CD4-positive, alpha-beta T cell treated with Interleukin-6 for 4 hours (primary cell): ENCODE measurements around the gene LRP10.
A peak's percentile ranks its signal among the peaks of the same experiment; 100 is the strongest.

Experiments
- DNase-seq: peaks from one replicate; pipeline ENCODE4 v3.0.0-alpha.2; 2020; ENCODE audit warnings: mixed read lengths

The LRP10 gene

GRCh38 chr14:22865424-22866405 is 5.8 kb upstream of the LRP10 start:
- DNase-seq: peak; percentile 27

GRCh38 chr14:22866874-22867273 is 4.7 kb upstream of the LRP10 start:
- DNase-seq: no peak

GRCh38 chr14:22870811-22871223 is 723 bp upstream of the LRP10 start:
- no peak for DNase-seq

DNA sequence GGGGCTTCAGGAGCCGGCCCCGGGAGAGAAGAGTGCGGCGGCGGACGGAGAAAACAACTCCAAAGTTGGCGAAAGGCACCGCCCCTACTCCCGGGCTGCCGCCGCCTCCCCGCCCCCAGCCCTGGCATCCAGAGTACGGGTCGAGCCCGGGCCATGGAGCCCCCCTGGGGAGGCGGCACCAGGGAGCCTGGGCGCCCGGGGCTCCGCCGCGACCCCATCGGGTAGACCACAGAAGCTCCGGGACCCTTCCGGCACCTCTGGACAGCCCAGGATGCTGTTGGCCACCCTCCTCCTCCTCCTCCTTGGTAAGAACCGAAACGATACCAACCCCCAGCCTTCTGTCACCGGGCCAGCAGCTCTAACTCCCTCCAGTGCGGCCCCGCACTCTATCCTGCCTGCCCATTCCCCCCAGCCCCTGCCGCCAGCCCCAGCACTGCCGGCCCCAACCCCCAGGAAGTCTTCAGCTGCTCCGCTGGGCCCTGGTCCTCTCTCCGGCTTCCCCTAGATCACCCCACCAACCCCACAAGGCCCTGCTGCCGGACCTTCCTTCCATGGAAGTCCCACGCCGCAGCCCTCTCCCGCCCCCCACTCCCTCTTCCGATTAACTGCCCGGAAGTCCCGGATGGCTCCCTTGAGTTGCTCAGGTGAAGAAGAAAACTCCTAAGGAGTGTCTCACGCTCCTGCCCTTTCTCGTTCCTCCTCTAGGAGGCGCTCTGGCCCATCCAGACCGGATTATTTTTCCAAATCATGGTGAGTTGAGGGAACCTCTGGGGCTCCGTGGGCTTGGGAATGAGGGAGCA is 693 bp downstream of the LRP10 start:
- DNase-seq: peak; percentile 82

DNA sequence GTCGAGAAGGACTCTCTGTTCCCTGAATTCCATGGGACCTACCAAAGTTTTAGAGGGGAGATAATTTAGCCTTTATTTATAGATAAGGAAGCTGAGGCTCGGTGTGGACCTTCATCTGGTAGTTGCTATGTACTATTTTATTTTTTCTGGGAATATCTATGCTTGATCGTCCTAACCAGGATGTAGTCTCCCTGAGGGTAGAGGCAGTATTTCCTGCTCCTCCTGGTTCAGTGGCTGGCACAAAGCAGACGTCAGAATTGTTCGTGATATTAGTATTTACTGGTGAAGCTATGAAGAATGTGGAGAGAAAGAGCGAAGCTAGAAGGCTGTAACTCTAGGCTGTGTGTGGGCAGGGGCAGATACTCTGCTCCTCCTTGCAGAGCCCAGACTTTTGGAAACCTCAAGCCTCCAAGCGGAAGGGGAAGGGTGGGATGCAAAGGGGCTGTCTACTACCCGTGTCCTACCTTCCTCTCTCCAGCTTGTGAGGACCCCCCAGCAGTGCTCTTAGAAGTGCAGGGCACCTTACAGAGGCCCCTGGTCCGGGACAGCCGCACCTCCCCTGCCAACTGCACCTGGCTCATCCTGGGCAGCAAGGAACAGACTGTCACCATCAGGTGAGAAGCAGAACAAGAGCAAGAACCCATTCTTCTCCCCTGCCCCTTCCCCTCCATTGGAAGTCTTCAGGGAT is 1.4 kb downstream of the LRP10 start:
- no peak for DNase-seq

GRCh38 chr14:22875003-22875747 is 3.6 kb downstream of the LRP10 start:
- no peak for DNase-seq

- no peak for DNase-seq
Observed at GRCh38 chr14:22875748-22876319, 4.3 kb downstream of the LRP10 start.

DNA sequence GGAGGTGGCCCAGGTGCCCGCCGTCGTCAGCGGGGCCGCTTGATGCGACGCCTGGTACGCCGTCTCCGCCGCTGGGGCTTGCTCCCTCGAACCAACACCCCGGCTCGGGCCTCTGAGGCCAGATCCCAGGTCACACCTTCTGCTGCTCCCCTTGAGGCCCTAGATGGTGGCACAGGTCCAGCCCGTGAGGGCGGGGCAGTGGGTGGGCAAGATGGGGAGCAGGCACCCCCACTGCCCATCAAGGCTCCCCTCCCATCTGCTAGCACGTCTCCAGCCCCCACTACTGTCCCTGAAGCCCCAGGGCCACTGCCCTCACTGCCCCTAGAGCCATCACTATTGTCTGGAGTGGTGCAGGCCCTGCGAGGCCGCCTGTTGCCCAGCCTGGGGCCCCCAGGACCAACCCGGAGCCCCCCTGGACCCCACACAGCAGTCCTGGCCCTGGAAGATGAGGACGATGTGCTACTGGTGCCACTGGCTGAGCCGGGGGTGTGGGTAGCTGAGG is 5.5 kb downstream of the LRP10 start:
- DNase-seq: no peak

GRCh38 chr14:22878271-22879246 is 7.0 kb downstream of the LRP10 start:
- no peak for DNase-seq

DNA sequence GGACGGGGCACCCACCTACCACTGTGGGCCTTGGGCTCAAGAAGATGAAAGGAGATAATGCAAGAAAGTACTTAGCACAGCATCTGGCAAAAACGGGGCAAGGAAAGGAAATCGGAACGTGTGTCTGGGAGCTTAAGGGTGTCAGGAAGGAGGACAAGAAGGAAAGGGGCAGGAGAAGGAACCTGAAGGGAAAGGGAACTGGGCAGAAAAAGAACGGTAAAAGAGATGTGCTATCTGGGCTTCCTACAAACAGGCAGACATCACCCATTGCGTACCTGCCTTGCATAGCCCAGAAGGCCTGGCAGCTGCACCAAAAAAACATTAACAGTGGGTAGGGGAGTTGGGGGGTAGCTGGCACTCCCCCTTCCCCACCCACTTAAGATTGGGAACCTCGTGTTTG is 10.5 kb downstream of the LRP10 start:
- DNase-seq: no peak

DNA sequence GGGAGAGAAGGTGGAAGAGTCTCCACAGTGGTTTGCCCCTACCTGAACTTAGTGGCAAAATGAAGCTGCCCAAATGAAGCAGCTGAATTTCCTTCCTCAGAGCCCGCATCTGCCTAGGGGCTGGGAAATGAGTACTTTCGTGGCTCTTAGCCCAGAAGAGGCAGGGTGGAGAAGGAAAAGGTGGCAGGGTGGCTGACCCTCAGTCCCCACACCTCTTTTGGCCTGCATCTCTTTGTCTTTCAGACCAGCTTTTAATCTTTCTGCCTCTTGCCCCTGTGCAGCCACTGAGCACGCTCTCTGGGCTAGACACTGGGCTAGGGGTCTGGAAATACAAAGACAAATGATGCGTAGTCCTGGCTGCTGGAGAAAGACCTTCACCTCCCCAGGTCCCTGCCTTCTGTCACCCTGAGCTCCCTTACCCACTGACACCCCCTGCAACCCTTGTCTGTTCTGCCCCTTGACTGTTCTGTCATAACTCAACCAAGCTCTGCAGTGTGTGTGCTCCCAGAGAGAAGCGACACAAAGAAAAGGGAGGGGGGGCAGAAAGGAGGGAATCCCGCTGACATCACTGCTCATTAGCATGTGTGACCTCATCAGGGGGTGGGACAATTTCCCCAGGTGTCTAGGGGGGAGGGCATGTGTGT is 11.1 kb downstream of the LRP10 start:
- peak; percentile 63 for DNase-seq

DNA sequence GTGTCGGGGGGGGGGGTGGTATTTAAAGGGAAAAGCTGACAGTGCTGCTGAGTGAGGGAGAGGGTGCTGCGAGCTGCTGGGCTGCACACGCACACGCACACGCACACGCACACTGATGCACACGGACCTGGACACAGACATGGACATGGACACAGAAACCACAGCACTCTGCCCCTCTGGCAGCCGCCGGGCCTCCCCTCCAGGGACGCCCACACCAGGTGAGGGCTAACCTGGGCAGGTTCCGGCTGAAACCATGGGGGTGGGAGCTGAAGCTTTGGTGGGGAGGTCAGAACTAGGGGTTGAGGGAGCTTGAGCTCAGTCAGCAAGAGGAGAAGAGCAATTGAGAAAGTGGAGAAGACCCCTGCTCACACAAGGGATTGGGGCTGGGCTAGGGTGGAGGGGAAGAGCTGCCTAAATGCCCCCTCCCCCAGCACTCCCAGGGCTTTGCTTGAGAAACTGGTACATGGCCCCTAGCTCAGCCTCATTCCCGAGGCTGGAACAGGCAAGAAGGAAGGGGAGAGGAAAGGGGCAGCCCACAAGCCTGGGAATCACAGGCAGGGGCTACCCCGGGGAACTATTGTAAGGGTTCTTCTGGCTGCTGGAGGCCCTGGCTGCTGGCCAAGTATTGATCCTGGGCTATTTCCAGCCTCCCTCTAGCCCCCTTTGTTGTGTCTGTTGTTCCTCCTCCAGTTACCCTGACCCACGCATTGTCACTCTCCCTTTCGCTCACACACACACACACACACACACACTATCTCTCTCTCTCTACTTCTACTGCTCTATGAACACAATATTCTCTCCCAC is 11.8 kb downstream of the LRP10 start, which contains the start of gene REM2:
Gene REM2 (plus strand): TSS at position 50 of the 804 bp plus-strand sequence. CDS start 66 bp downstream, at position 116.
- no peak for DNase-seq

GRCh38 chr14:22884076-22884737 is 12.7 kb downstream of the LRP10 start:
- DNase-seq: no peak

GRCh38 chr14:22884738-22885523 is 13.4 kb downstream of the LRP10 start:
- DNase-seq: no peak

- no peak for DNase-seq
Observed at GRCh38 chr14:22885975-22886374, 14.4 kb downstream of the LRP10 start.

DNA sequence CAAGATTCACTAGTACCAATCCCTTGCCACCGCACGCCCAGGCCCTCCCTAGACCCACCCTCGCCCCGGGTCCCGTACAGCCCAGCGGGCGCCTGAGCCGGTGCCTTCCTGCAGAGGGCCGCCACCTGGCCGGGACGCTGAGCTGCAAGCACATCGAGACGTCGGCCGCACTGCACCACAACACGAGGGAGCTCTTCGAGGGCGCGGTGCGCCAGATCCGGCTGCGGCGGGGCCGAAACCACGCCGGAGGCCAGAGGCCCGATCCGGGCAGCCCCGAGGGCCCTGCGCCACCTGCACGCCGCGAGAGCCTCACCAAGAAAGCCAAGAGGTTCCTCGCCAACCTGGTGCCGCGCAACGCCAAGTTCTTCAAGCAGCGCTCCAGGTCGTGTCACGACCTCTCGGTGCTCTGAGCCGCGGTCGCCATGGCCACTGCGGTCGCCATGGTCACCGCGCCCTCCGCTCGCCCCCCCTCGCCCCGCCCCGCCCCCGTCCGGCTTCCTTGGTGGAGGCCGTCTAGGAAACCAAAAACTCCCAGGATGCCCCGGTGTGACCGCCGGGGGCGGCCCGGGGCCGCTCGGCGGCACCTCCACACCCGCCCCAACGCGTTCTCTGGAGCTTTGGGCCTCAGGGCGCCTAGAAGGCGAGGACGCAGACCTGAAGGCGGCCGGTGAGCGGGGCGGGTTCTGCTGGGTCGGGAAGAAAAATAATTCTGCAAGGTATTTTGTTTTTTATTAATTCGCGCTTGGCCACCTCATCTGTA is 15.1 kb downstream of the LRP10 start:
- DNase-seq: peak; percentile 88
